Uterus (tissue), 4 donors: ENCODE results near the gene NCF1. TPM values are rescaled to one million over a fixed set of nuclear protein-coding genes. Genes with fewer than 3 reads are reported as not detected.
A peak's percentile ranks its signal among the peaks of the same experiment; 100 is the strongest.
"Not testable (repeated sequence)": the region's sequence is repeated elsewhere in the genome, so short reads cannot be mapped to it uniquely, and the experiment has no call there.

Experiments
- DNase-seq, 2 donors: peaks; one replicate each; pipeline ENCODE4 v3.0.0-alpha.2; 2019 to 2020
- H3K27ac ChIP-seq, 2 donors: fragments of 200-600 bp; sonication (generic); 1 replicate in 1 of 2; 2 replicates in 1 of 2; pipeline ENCODE4 v1.5.1; 2016 to 2018
- H3K27me3 ChIP-seq, 2 donors: fragments of 200-600 bp; sonication (generic); one replicate each; pipeline ENCODE4 v1.5.1; 2018 to 2019; ENCODE audit warnings: control low read depth in 1 of 2
- H3K36me3 ChIP-seq, 2 donors: fragments of 200-600 bp; sonication (generic); one replicate each; pipeline ENCODE4 v1.5.1; 2019; ENCODE audit warnings: control low read depth in 1 of 2
- H3K4me1 ChIP-seq, 2 donors: fragments of 200-600 bp; sonication (generic); one replicate each; pipeline ENCODE4 v1.5.1; 2018 to 2019; ENCODE audit warnings: control low read depth in 1 of 2
- H3K4me3 ChIP-seq, 2 donors: fragments of 200-600 bp; sonication (generic); 1 replicate in 1 of 2; 2 replicates in 1 of 2; pipeline ENCODE4 v1.5.1; 2018 to 2019; ENCODE audit warnings: mild to moderate bottlenecking in 1 of 2
- H3K9me3 ChIP-seq, 2 donors: fragments of 200-600 bp; sonication (generic); one replicate each; pipeline ENCODE4 v1.5.1; 2019; ENCODE audit warnings: control low read depth in 1 of 2
- intact Hi-C: fragments of 100-400 bp; cut with DNase I; formaldehyde crosslinking; loops from one replicate; pipeline ENCODE4 v1.15.1; 2023; ENCODE audit warnings: low total_unique reads
- total RNA-seq, 4 donors: library from RNA; depleted of rRNA in 3 of 4; stranded (reverse); fragments of >200 nt in 3 of 4; gene quantifications; one replicate each; pipeline versions ENCODE4 v1.1.0 to v1.2.4, GENCODE V29; 2014 to 2023
- donor health status: DM: yes; HTN: yes; CAD: no.

Gene NCF1
- total RNA-seq, 4 donors from 2014 or later = 0.55 to 21.0 (median 1.1) TPM; not detected in 1

- H3K4me3 ChIP-seq, H3K27me3 ChIP-seq, H3K9me3 ChIP-seq, DNase-seq, H3K36me3 ChIP-seq, H3K4me1 ChIP-seq, intact Hi-C loops, H3K27ac ChIP-seq: not testable (repeated sequence)
Observed at GRCh38 chr7:74758982-74759381, 14.8 kb upstream of the NCF1 start.

- H3K4me3 ChIP-seq, H3K36me3 ChIP-seq, DNase-seq, intact Hi-C loops, H3K27me3 ChIP-seq, H3K9me3 ChIP-seq, H3K27ac ChIP-seq, H3K4me1 ChIP-seq: not testable (repeated sequence)
Observed at GRCh38 chr7:74765205-74765918, 8.4 kb upstream of the NCF1 start.

GRCh38 chr7:74766509-74766908, 7.3 kb upstream of the NCF1 start:
- H3K4me3 ChIP-seq, H3K4me1 ChIP-seq, H3K27ac ChIP-seq, H3K9me3 ChIP-seq, DNase-seq, H3K27me3 ChIP-seq, intact Hi-C loops, H3K36me3 ChIP-seq: not testable (repeated sequence)

GRCh38 chr7:74766991-74767390, 6.8 kb upstream of the NCF1 start:
- H3K4me1 ChIP-seq, H3K4me3 ChIP-seq, H3K27me3 ChIP-seq, intact Hi-C loops, H3K36me3 ChIP-seq, H3K9me3 ChIP-seq, DNase-seq, H3K27ac ChIP-seq: not testable (repeated sequence)

- DNase-seq, H3K36me3 ChIP-seq, H3K27me3 ChIP-seq, H3K27ac ChIP-seq, intact Hi-C loops, H3K4me3 ChIP-seq, H3K9me3 ChIP-seq, H3K4me1 ChIP-seq: not testable (repeated sequence)
Observed at GRCh38 chr7:74770062-74770461, 3.7 kb upstream of the NCF1 start.

GRCh38 chr7:74772093-74772492, 1.7 kb upstream of the NCF1 start:
- intact Hi-C loops, H3K27ac ChIP-seq, H3K4me3 ChIP-seq, H3K9me3 ChIP-seq, H3K4me1 ChIP-seq, DNase-seq, H3K27me3 ChIP-seq, H3K36me3 ChIP-seq: not testable (repeated sequence)

GRCh38 chr7:74775111-74775510, 1.3 kb downstream of the NCF1 start:
- H3K4me3 ChIP-seq, DNase-seq, H3K27me3 ChIP-seq, H3K9me3 ChIP-seq, H3K4me1 ChIP-seq, H3K36me3 ChIP-seq, H3K27ac ChIP-seq, intact Hi-C loops: not testable (repeated sequence)

GRCh38 chr7:74779053-74779452, 5.2 kb downstream of the NCF1 start:
- DNase-seq, H3K27me3 ChIP-seq, intact Hi-C loops, H3K27ac ChIP-seq, H3K4me3 ChIP-seq, H3K4me1 ChIP-seq, H3K9me3 ChIP-seq, H3K36me3 ChIP-seq: not testable (repeated sequence)

GRCh38 chr7:74781746-74782145, 7.9 kb downstream of the NCF1 start:
- H3K4me3 ChIP-seq, H3K36me3 ChIP-seq, H3K9me3 ChIP-seq, H3K27me3 ChIP-seq, H3K4me1 ChIP-seq, intact Hi-C loops, H3K27ac ChIP-seq, DNase-seq: not testable (repeated sequence)

- H3K27me3 ChIP-seq, H3K36me3 ChIP-seq, DNase-seq, intact Hi-C loops, H3K9me3 ChIP-seq, H3K27ac ChIP-seq, H3K4me3 ChIP-seq, H3K4me1 ChIP-seq: not testable (repeated sequence)
Observed at GRCh38 chr7:74783595-74783994, 9.8 kb downstream of the NCF1 start.

- H3K27me3 ChIP-seq, H3K4me1 ChIP-seq, intact Hi-C loops, H3K36me3 ChIP-seq, H3K27ac ChIP-seq, H3K9me3 ChIP-seq: not testable (repeated sequence)
- peak; percentile 96 to 99 for DNase-seq
- peak overlapping the region in 1 of 2 donors; percentile 37 for H3K4me3 ChIP-seq
Observed at GRCh38 chr7:74788369-74789150, 14.7 kb downstream of the NCF1 start.

GRCh38 chr7:74789200-74789736, 15.5 kb downstream of the NCF1 start:
- H3K27me3 ChIP-seq, H3K36me3 ChIP-seq, DNase-seq, intact Hi-C loops, H3K4me1 ChIP-seq, H3K9me3 ChIP-seq, H3K4me3 ChIP-seq, H3K27ac ChIP-seq: not testable (repeated sequence)

- H3K4me1 ChIP-seq, DNase-seq, H3K27me3 ChIP-seq, H3K36me3 ChIP-seq, intact Hi-C loops, H3K9me3 ChIP-seq, H3K27ac ChIP-seq, H3K4me3 ChIP-seq: not testable (repeated sequence)
Observed at GRCh38 chr7:74797848-74798622, 24.2 kb downstream of the NCF1 start.
